Activated CD4-positive, alpha-beta T cell treated with anti-CD3 and anti-CD28 coated beads for 1 hour (primary cell): ENCODE data around the gene CCDC177.
"Not testable (repeated sequence)": the region's sequence is repeated elsewhere in the genome, so short reads cannot be mapped to it uniquely, and the experiment has no call there.

Experiments
- DNase-seq: peaks from one replicate; pipeline ENCODE4 v3.0.0-alpha.2; 2020

Gene CCDC177

DNA sequence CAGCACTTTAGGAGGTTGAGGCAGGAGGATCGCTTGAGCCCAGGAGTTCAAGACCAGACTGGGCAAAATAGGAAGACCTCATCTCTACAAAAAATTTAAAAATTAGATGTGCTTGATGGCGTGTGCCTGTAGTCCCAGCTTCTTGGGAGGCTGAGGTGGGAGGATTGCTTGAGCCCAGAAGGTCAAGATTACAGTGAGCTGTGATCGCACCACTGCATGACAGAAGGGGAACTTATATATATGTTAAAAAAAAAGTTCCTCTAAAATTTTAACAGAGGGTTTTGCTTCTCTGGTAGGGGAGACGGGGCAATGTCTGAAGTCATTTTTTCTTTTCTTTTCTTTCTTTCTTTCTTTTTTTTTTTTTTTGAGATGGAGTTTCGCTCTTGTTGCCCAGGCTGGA, 24.8 kb upstream of the CCDC177 start:
- not testable (repeated sequence) for DNase-seq

DNA sequence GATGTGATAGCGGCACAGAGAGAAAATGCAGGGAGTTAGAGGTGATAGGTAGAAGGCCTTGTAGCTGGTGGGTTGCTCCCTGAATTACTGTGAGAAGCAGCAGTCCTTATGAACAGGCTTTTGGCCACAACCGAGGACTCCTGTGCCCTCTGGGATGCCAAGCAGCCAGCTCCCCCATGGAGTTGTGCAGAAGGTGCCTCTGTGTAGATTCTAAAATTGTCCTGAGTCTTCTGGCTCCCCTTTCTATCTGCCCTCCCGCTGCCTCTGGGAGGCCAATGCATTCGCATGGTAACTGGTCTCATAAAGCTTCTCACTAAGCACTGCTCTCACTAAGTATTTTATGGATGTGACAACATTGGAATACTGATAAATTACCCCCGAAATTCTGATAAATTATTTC, 20.7 kb upstream of the CCDC177 start:
- DNase-seq: no peak

DNA sequence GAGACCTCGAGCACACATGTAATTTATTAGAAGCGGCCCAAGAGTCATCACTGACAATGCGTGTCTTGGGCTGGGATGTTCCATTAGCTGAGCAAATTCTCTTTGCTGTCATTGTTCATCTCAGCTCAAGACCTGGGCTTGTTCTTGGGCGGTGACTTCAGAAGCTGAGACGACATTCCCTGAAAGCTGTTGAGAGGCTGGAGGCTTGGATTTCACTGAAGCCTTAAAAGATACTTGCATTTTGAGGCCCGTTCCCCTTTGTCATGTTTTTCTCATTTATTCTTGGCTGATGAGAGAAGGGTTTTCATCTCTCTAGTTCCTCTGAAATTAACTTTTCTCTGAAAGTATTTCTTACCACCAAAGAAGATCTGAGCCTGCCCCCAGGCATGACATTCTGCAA, 20.2 kb upstream of the CCDC177 start:
- no peak for DNase-seq

DNA sequence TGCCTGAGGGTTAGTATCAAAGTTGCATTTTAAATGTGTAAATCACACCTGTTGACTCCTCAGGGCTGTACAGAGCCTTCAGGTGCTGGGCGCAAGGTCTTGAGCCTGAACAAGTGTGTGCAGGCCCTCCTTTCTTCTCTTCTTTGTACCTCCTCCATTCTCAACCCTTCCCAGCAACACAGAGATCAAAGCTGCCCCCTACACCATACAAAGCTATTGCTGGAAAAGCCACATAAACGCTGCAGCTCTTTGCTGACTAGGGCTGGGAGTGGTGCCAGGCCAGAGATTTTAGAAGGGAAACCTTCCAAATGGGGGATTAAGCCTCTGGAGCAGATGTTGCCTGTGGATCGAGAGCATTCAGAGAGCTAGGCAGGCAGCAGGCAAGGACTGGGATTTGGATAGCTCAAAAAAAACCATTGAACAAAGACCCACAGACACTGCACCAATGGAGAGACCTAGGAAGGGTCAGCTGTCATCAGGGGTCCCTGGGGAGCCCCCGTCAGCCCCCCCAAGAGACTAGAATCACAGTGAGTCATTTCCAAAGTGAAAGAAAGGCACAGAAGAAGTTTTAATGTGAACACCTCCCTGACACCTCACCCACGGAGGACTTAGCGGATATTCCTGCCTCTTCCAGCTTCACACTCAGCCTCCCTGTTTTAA, 18.5 kb upstream of the CCDC177 start:
- DNase-seq: no peak

DNA sequence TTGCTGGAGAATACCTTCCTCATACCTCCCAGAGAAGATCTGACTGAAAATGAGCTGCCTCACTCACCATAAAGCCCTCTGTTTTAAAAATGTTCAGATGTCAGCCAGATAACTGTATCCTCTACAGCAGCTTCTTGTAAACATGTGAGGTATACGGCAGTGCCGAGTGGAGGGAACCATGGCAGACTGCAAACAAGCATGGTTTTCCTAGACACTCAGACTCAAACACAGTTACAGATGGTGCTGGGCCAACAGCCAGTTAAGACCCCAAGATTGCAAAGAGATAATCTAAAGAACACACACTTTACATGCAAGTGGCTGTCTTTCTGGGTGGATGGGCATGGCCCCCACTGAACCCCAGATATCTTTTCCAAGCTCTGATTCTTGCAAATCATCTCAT, 16.6 kb upstream of the CCDC177 start:
- DNase-seq: no peak

DNA sequence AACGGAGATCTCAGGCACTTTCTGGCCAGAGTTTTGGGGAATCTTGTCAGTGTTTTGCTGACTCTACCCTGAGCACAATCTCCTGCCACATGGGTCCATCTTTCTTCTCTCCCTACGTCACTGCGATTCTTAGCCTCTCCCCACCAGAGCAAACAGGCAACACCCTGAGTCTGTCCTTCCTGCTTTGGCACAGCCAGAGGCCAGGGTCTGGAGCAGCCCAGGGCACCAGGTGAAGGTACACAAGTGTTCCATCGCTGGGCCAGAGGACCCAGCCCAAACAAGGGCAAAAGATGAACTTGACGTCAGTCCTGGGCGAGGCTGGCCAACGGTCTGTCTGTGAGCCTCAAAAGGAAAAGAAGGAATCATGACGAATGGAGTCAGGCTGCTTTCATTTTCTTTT, 12.7 kb upstream of the CCDC177 start:
- no peak for DNase-seq

DNA sequence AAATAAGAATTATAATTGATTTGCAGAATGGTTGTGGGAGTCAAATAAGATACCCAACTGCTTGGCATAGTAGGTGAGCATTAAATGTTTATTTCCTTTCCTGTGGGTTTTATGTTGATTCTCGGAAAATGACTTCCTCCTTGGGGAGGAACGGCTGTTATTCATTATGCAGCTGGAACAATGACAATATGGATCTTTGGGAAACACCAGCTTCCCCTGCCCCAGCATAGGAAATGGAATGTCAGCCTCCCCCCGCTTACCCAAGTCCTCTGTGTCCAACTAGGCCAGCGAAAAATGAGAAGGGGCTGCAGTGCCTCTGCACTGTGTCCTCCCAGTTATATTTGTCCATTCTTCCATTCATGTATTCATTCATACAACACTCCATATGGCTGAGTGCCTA, 11.7 kb upstream of the CCDC177 start:
- DNase-seq: no peak

DNA sequence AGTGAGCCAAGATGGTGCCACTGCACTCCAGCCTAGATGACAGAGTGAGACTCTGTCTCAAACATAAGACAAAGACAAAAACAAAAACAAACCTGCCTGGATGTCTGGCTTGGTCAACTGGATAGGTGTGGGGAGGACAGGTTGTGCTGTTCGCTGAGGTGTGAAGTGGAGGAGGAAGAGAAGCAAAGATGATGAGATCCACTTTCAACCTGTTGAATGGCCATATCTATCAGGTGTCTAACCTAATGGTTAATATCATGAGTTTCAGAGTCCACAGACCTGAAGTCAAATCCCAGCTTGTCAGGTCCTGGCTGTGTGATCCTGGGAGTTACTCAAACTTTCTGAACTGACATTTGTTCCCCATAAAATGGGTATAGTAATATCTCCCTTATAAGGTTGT, 9.7 kb upstream of the CCDC177 start:
- DNase-seq: no peak

DNA sequence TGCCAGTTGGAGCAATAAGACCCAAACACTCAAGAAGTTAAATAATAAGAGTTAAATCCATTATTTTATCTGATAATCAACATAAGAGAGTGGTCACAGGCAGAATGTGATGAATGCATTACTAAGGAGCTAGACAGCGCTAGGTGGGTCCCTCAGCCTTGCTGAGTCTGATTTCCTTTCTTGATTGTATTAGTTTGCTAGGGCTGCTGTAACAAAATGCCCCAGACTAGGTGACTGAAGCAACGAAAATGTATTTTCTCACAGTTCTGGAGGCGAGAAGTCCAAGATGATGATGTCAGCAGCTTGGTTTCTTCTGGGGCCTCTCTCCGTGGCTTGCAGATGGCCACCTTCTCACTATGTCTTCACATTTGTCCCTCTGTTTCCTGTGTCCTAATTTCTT, 8.2 kb upstream of the CCDC177 start:
- no peak for DNase-seq

DNA sequence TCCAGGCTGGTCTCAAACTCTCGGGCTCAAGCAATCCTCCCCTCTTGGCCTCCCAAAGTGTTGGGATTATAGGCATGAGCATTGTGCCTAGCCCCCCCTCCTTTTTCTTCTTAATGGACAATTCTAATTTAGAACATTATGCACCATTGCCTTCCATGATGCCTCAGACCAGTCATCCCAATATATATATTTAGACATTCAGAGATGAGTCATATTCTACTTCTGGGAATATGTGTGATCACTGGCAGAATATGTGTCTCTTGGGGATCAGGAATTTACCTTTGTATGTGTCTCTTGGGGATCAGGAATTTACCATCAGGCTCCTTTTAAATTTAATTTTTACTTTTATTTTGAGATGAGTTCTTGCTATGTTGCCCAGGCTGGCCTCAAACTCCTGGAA, 7.5 kb upstream of the CCDC177 start:
- DNase-seq: no peak

DNA sequence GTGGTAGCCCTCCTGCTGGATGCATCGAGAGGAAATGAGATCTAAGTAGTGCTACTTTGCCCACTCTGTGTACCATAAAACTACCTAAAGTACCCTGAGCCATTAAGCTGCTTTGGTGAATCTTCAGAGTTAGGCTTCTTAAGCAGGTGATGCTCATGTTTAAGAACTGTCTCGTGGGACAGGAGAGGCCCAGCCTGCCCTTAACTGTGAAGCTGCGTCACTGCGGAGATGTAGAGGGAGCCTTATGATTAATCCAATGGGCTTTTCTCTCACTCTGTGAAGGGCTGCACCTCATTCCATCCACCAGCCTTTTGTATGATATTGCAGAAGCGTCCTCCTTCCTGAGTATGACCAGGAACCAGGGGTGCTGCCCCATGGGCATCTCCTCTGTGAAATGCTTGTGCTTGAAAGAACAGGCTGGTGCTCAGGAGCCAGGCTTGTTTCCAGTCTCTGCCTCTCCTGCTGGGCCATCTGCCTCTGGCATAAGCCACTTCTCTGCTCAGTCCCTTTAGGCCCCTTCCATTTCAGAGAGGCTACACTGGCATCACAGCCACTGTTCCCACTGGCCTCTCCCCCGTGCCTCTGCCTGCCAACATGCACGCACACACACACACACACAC, 6.8 kb upstream of the CCDC177 start:
- DNase-seq: no peak

DNA sequence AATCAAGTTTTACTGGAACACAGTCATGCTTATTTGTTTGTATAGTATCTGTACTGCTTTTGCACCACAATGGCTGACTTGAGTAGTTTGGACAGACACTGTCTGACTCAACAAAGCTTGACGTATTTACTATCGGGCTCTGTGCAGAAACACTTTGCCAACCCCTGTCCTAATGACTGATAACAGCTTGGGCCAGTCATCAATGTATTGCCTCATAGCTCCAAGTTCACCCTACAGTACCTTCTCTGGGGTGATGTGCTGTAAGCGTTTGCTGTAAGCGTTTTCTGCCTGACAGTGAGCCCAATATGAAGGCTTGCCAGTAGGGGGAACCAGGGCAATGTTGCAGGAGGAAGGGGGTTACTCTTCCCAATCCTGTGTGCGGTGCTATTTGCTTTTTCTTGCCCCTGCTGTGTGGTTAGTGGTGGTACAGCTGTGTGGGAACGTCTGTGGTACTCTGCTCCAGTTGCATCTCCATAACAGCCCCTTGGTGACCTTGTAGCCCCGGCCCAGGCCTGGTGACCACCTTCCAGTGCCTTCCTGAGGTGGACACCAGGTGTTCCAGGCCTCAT, 5.4 kb upstream of the CCDC177 start:
- DNase-seq: no peak

DNA sequence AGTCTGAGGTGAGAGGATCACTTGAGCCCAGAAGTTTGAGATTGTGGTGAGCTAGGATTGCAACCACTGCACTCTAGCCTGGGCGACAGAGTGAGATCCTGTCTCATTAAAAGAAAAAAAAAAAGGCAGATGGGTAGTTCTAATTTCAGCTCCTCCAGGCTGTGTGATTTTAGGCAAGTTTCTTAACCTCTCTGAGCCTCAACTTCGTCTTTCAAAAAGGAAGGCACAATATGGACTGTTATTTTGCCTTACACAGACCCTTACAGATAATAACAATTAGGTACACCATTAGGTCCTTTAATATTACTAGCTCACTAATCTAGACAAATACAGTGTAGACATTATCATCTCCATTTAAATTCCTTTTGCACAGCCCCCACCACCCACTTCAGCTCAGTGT, 4.8 kb upstream of the CCDC177 start:
- DNase-seq: no peak

DNA sequence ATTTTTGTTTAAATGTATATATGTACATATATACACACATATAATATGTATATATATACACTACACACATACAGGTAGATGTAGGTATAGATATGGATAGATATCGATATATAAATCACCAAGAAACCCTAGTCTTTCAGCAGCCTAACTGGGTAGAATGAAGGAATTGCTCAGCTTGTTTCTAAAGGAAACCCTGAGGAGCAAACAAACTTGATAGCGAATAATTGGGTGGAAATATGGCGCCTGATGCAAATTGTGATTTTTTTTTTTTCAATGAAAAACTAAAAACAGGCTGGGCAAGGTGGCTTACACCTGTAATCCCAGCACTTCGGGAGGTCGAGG, 254 bp upstream of the CCDC177 start:
- DNase-seq: no peak

DNA sequence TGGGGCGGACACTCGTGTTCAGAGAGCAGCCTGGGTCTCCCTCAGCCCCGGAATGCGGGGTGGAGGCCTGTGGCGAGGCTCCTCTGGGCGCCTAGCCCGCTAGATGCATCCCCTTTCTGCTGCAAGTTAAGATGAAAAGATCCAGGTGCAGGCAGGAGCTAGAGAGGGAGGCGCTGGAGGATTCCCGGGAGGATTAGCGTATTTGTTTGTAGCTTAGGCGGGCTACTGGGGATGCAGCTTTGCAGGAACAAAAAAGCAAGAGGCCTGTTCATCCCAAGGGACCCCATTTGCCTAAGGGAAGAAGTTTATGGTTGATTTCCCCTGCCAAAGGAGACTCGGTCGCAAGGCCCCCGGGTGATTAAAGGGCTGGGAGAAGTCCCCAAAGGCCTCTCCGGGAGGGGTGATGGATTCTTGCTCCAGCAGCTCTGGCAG, 824 bp downstream of the CCDC177 start:
- DNase-seq: no peak

DNA sequence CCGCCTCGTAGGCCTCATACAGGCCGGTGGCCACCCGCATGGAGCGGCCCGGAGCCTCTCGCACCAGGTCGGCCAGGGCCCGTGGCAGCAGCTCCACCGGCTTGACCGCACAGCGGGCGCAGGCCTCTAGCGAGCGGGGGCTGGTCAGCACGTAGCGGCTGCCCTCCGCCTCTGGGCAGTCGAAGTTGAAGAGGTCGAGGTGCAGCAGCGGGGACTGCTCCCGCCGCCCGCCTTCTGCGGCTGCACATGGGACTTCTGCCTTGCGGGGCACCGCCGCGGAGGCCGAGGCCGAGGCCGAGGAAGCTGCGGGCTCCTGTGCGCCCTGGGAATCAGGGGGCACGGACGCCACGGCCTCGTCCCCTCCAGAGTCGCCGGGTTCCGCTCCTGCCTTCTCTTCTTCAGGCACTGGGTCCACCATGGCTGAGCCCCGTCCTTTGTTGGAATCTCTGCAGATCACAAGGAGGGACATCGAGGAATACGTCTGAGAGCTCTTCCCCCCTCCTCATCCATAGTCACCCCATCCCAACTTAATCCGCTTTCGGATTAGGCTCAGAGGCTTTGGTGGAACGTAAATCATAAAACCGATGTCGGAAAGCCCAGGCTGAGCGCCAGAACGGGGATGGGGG, 1.4 kb downstream of the CCDC177 start:
- no peak for DNase-seq

DNA sequence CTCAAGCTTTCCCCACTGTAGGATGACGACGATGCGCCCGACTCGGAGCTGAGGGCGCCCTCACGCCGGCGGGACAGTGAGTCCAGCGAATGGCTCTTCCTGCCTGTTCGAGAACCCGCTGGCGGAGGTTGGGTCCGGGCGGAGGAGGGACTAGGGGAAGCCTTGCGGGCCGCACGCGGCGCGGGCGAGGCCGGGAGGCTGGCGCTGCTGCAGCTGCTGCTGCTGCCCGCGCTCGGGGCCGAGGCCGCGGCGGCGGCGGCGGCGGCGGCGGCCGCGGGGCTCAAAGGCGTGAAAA, 1.9 kb downstream of the CCDC177 start:
- DNase-seq: no peak

DNA sequence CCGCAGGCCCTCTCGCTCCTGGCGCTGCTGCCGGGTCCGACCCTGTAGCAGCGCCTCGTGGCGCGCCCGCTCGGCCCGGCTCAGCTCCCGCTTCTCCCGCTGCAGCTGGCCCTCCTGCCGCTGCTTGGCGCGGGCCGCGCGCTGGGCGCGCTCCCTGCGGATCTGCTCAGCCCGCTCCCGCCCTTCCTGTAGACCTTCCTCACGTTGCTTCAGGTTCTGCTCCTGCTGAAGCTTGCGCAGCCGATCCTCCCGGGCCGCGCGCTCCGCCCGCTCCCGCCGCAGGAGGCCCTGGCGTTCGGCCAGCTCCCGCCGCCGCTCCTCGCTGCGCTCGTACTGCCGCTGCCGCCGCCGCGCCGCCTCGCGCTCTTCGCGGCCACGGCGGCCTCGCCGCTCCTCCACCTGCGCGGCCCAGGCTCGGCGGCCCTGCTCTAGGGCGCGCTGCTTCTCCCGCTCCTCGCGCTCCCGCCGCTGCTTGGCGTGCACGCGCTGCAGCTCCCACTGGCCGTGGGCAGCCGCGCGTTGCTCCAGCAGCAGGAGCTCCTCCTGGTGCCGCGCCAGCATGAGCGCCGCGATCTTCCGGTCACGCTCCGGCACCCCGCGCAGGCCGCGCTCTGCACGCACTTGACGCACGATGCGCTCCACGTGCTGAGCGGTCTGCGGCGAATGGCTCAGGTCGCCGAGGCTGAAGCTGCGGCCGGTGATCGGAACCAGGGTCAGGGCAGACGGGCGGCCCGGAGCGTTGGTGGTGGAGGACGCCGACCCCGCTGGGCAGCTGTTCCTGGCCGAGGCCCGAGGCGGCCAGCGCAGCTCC, 2.4 kb downstream of the CCDC177 start:
- DNase-seq: no peak

DNA sequence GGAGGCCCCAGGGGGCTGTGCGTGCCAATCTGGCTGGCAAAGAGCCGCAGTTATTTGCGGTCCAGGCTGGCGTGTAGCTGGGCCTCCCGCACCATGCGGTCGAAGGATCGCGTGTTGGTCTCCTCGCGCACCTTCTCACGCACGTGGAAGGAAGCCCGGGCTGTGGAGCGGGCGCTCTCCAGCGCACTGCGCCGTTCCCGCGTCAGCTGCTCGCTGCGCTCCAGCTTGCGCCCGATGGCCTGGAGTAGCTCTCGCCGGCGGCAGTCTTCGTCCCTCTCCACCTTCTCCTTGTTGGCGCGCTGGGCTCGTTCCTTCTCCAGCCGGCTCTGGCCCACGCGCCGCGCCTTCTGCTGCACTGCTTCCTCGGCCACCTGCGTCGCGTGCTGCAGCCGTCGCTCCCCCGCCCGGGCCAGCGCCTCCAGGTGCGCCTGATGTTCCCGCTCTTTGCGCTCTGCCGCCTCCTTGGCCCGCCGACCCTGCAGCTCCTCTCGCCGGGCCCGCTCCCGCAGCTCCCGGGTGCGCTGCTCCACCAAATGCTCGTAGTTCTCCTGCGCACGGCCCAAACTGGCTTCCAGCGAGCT, 3.1 kb downstream of the CCDC177 start:
- DNase-seq: no peak

DNA sequence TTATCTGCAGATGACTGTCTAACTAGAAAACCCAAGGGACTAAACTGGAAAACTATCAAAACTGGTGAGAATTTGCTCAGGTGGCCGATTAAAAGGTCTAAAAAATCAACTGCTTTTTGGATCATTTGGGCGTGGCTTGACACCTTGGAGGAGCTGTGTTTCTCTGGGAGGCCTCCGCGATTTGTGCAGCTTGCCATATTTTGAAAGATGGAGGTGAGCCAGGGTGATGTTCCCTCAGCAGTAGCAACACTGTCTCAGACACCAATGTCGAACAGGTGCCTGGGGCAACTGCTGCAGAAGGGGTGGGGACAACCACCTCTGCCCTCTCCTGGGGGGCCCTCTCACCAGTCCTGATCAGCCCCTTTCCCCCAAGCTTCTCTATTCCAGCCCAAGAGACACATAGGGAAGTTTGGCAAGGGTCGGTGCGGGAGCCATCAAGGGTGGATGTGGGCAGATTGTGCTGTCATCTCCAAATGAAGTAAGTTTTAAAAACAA, 3.8 kb downstream of the CCDC177 start:
- DNase-seq: no peak

DNA sequence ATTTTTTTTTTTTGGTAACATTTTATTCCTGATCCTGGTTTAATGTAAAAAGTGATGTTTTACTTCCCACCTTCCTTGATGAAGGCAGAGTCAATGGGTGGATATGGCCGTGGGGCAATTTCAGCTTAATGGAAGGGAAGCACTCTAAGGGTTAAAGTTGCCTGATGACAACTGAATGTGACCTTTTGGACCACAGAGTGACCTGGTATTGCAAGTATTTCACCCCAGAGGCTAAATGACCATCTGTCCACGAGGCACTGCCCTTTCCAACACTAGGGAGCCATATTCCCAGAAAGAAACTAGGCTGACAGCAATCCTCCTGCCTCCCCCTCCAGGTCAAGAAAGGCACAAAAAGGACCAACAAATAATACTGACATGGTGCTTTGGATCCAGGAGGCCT, 4.8 kb downstream of the CCDC177 start:
- DNase-seq: no peak

DNA sequence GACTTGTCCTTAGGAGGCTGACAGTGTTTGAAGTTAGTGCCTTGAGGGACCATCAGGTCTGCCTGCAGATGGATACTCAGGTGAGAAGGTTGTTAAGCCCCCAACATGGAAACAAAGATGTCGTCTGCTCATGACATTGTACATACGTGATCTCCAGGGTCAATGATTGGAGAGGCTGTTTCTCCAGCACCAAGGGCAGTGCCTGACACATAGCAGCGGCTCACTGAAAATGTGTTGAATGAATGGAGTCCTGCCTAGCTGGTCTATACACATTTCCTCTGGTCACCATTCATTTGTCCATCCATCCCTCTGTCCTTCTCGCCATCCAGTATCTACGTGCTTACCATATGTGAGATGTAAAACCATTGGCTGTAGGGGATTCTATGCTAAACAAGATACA, 7.1 kb downstream of the CCDC177 start:
- DNase-seq: no peak

DNA sequence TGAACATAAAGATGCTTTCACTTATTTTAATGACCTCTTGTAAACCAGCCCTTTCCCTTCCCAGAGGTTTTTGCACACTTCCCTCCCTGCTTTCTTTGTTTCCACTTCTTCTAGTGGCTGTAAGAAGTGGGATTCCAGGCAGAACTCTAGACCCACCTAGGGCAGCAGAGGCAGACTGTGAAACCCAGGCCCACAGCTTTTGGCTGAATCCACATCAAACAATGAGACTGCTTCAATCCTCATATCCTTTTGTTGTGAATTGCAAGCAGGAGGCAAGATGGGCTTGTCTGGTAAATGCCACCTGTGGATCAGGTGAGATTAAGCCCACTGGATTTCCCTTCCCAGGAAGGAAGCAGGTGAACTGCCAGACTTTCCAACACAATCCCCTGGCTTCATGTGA, 12.8 kb downstream of the CCDC177 start:
- no peak for DNase-seq
